ENCODE measurements around the gene DCLK1.

DCLK1 gene

DNA sequence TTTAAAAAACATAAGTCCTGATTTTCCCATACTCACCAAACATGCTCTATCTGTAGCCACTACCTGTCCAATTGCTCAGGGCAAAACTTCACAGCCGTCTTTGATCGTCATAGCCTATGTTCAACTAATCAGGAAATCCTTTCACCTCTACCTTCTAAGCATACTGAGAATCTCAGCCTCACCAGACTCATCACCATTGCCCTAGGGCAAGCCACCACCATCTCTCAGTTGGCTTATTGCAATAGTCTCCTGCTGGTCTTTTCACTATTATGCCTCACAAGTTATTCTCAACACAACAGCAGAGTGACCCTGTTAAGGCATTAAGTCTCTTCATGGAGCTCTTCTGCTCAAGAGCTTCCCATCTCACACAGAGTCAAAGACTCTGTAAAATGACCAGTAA, 394.3 kb downstream of the DCLK1 start:
- TF ChIP-seq EZH2phosphoT487 (IDR thresholded peaks at IDR 0.05; ENCODE audit: borderline replicate concordance) (no peak), CTCF (conservative IDR thresholded peaks at IDR 0.05; ENCODE audit: low read length) (no peak)
- no peak overlapping the region for H3K9ac ChIP-seq (ENCODE audit: low read depth, low read length, poor library complexity, severe bottlenecking)
- H3K79me2 ChIP-seq (ENCODE audit: insufficient read depth, low read length), result no peaks in the 10 kb centered on the region
- no peak overlapping the region for H3K4me2 ChIP-seq (ENCODE audit: low read depth, low read length, poor library complexity, severe bottlenecking)
- no peak overlapping the region for H2AFZ ChIP-seq (ENCODE audit: low read length)
- H4K20me1 ChIP-seq (ENCODE audit: insufficient read depth, low read length, poor library complexity, severe bottlenecking), result no peaks in the 10 kb centered on the region
- no peaks in the 10 kb centered on the region for H3K9me3 ChIP-seq (ENCODE audit: insufficient read depth, low read depth, low read length)
- peaks cover 12% of the 10 kb centered on the region for H3K4me1 ChIP-seq (ENCODE audit: insufficient read depth, low read length, poor library complexity, severe bottlenecking)
- no peaks in the 10 kb centered on the region for H3K36me3 ChIP-seq (ENCODE audit: insufficient read depth, low read length)
- H3K9me2 ChIP-seq (replicated peaks; ENCODE audit: low read depth, low read length), result no peaks in the 10 kb centered on the region
- H3F3A ChIP-seq (ENCODE audit: low read depth), result no peaks in the 10 kb centered on the region
- no peak overlapping the region for H3K4me3 ChIP-seq (ENCODE audit: low read length, poor library complexity, severe bottlenecking)
- no peaks in the 10 kb centered on the region for H3K27me3 ChIP-seq (ENCODE audit: insufficient read depth, low read length, poor library complexity, severe bottlenecking)

DNA sequence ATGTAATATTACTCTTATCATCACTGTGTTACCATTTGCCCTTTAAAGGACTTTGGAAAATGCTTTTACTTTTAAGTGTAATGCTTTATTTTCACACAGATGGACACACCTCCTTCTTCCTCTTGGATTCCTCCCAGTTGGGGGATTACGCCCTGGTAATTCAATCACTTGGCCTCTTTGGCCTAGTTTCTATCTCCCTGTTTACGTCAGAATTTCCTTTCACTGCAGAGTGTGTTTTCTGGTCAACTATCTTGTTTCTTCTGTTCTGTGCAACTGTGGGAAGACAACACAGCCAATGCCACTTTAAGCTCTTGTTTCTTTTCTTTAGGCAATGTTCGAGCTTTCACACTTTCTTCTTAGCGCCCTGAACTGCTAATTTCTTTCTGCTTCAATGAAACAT, 397.4 kb downstream of the DCLK1 start:
- no peaks in the 10 kb centered on the region for H3K27me3 ChIP-seq (ENCODE audit: insufficient read depth, low read length, poor library complexity, severe bottlenecking)
- no peaks in the 10 kb centered on the region for H3K9me3 ChIP-seq (ENCODE audit: insufficient read depth, low read depth, low read length)
- peaks cover 12% of the 10 kb centered on the region for H3K4me1 ChIP-seq (ENCODE audit: insufficient read depth, low read length, poor library complexity, severe bottlenecking)
- peak overlapping the region; percentile 37 for H3K4me2 ChIP-seq (ENCODE audit: low read depth, low read length, poor library complexity, severe bottlenecking)
- no peaks in the 10 kb centered on the region for H3K36me3 ChIP-seq (ENCODE audit: insufficient read depth, low read length)
- no peak overlapping the region for H3K9ac ChIP-seq (ENCODE audit: low read depth, low read length, poor library complexity, severe bottlenecking)
- no peak overlapping the region for H3K4me3 ChIP-seq (ENCODE audit: low read length, poor library complexity, severe bottlenecking)
- H3F3A ChIP-seq (ENCODE audit: low read depth), result no peaks in the 10 kb centered on the region
- H3K79me2 ChIP-seq (ENCODE audit: insufficient read depth, low read length), result no peaks in the 10 kb centered on the region
- peak overlapping the region; percentile 41; the same call in 1 of the 2 replicates for H2AFZ ChIP-seq (ENCODE audit: low read length)
- TF ChIP-seq EZH2phosphoT487 (IDR thresholded peaks at IDR 0.05; ENCODE audit: borderline replicate concordance) (no peak), CTCF (conservative IDR thresholded peaks at IDR 0.05; ENCODE audit: low read length) (no peak)
- no peaks in the 10 kb centered on the region for H4K20me1 ChIP-seq (ENCODE audit: insufficient read depth, low read length, poor library complexity, severe bottlenecking)
- H3K9me2 ChIP-seq (replicated peaks; ENCODE audit: low read depth, low read length), result no peaks in the 10 kb centered on the region

DNA sequence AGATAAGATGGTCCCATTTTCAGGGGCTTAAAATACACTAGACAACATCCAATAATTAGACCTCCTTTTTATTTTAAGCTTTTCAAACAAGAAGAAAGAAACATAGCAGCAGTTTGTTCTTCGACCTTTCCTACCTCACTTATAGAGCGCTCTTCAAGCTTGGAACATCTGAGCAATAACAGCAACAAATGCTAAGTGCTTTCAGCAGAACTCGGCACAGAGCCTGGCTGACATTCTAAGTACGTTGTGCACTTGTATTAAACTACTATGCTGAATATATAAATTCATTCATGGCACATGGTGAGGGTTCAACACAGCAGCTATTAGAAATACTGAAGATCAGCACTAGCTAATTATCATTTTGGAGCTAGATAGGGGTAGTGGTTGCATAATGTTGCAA, 398.6 kb downstream of the DCLK1 start:
- Histone ChIP-seq H2AFZ (ENCODE audit: low read length) (no peak overlapping the region), H3K4me1 (ENCODE audit: insufficient read depth, low read length, poor library complexity, severe bottlenecking) (peaks cover 12% of the 10 kb centered on the region), H3K4me2 (ENCODE audit: low read depth, low read length, poor library complexity, severe bottlenecking) (no peak overlapping the region), H3K9ac (ENCODE audit: low read depth, low read length, poor library complexity, severe bottlenecking) (no peak overlapping the region), H3K79me2 (ENCODE audit: insufficient read depth, low read length) (no peaks in the 10 kb centered on the region), H4K20me1 (ENCODE audit: insufficient read depth, low read length, poor library complexity, severe bottlenecking) (no peaks in the 10 kb centered on the region), H3K4me3 (ENCODE audit: low read length, poor library complexity, severe bottlenecking) (no peak overlapping the region), H3K9me2 (replicated peaks; ENCODE audit: low read depth, low read length) (no peaks in the 10 kb centered on the region), H3K36me3 (ENCODE audit: insufficient read depth, low read length) (no peaks in the 10 kb centered on the region), H3F3A (ENCODE audit: low read depth) (no peaks in the 10 kb centered on the region), H3K9me3 (ENCODE audit: insufficient read depth, low read depth, low read length) (no peaks in the 10 kb centered on the region), H3K27me3 (ENCODE audit: insufficient read depth, low read length, poor library complexity, severe bottlenecking) (no peaks in the 10 kb centered on the region)
- TF ChIP-seq EZH2phosphoT487 (IDR thresholded peaks at IDR 0.05; ENCODE audit: borderline replicate concordance), result no peak
- no peak for TF ChIP-seq CTCF (conservative IDR thresholded peaks at IDR 0.05; ENCODE audit: low read length)

Measured in Loucy (cell line).